GM12875 (cell line): ENCODE results near the gene ZNF618.

ENCODE experiments used
- H3K4me3 ChIP-seq: one replicate; pipeline ENCODE4 v1.5.1; 2011; ENCODE audit warnings: low read depth, low read length, control low read depth
- TF ChIP-seq, protein P1 (sequence below): IDR thresholded peaks from 2 replicates; pipeline ENCODE4 v1.5.1; 2011; ENCODE audit warnings: low read depth, mild to moderate bottlenecking, control low read depth, inconsistent platforms, low read length, moderate library complexity, borderline replicate concordance; ENCODE audit not compliant: insufficient read depth

The ZNF618 gene

DNA sequence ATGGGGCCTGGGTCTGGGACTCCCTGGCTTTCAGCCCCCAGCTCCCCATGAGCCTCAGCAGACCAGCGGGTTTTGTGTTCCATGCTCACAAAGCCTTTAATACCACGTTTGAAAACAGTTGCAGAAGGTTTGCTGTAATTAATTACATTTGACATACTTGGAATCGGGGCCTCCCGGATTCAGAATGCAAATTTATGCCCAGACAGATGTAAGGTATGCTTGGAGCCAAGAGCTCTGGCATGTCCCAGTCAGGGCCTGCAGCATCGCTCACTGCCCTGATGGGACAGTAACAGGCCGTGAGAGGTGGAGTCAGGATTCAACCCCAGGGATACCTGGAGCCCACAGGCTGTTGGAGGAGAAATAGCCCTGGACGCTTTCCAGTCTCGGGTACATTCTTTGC lies 12.2 kb downstream of the ZNF618 start:
- TF ChIP-seq, protein P1, sequence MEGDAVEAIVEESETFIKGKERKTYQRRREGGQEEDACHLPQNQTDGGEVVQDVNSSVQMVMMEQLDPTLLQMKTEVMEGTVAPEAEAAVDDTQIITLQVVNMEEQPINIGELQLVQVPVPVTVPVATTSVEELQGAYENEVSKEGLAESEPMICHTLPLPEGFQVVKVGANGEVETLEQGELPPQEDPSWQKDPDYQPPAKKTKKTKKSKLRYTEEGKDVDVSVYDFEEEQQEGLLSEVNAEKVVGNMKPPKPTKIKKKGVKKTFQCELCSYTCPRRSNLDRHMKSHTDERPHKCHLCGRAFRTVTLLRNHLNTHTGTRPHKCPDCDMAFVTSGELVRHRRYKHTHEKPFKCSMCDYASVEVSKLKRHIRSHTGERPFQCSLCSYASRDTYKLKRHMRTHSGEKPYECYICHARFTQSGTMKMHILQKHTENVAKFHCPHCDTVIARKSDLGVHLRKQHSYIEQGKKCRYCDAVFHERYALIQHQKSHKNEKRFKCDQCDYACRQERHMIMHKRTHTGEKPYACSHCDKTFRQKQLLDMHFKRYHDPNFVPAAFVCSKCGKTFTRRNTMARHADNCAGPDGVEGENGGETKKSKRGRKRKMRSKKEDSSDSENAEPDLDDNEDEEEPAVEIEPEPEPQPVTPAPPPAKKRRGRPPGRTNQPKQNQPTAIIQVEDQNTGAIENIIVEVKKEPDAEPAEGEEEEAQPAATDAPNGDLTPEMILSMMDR: no peak

DNA sequence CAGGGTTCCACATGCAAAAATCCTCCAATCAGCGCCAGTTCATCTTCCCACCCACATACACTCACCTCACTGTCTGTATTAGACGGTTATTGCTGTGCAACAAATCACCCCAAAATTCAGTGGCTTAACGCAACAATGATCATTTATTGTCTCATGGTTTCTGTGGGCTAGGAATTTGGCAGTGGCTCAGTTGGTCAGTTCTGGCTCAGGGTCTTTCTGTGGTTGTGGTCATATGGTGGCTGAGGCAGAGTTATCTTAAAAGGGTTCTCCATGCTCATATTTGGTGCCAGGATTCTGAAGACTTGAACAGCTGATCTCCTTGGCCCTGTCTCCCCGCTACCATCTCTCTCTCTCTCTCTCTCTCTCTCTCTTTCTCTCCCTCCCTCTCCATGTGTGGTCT lies 12.9 kb downstream of the ZNF618 start:
- TF ChIP-seq, protein P1: no peak

More for the DNA sequence above, 12.2 kb downstream of the ZNF618 start:
- H3K4me3 ChIP-seq: no peak overlapping the region

DNA sequence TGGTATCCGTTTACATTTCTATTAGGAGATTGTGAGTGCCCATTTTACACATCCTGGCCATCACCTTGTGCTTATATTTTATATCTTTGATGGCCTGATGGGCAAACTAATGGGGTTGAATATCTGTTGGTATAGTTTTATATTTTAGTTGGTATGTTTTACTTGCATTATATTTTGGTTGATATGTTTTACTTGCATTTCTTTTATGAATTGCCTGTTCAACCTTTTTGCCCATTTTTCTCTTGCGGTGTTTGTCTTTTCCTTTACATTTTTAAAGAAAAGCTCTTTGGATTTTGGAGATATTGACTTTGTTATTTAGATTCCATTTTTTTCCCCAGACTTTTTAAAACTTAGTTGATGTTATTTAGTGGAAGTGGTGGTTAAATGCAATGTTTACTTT lies 14.6 kb downstream of the ZNF618 start:
- TF ChIP-seq, protein P1: no peak
- H3K4me3 ChIP-seq: no peak overlapping the region

More for the DNA sequence above, 12.9 kb downstream of the ZNF618 start:
- H3K4me3 ChIP-seq: no peak overlapping the region

DNA sequence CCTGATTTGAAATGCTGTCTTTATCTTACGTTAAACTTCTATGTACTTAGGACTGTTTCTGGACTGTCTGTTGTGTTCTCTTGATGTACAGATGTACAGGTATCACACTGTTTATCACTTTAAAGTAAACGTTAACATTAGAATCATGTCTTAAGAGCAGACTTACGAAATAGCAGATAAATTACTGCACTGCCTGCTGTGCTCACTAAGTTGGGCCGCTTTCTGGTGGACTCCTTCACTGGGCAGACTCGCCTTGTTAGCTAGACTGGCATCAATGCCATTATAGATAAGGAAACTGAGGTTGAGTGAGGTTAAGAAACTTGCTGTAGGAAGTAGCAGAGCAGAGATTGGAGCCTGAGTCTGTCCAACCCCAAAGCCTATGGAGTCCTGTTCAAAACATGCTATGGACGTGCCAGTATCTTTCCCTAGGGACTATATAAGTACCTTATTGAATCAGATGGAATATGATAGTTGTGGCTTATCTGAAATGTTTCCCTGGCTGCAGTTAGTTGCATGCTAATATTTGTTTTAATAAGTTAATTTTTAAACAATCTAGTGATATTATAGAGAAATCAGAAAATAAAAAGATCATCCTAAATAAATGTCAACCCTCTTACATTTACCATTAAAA lies 16.9 kb downstream of the ZNF618 start:
- H3K4me3 ChIP-seq: no peak overlapping the region
- TF ChIP-seq, protein P1: no peak

DNA sequence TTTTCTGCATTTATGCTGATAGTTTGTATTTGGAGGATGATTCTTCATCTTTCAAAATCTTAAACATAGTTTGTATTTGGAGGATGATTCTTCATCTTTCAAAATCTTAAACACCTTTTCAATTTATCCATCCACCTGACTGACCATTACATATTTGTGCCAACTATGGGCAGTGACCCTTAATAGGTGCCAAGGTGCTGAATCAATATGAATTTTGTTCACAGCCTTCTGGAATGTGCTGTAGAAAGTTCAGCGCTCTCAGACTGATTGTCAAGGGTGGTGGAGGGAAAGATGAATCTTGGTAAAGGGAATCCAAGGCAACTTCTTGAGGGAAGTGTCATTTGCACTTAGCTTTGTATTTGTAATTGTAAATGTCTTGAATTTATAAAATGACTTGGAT lies 18.1 kb downstream of the ZNF618 start:
- TF ChIP-seq, protein P1: no peak
- no peak overlapping the region for H3K4me3 ChIP-seq

DNA sequence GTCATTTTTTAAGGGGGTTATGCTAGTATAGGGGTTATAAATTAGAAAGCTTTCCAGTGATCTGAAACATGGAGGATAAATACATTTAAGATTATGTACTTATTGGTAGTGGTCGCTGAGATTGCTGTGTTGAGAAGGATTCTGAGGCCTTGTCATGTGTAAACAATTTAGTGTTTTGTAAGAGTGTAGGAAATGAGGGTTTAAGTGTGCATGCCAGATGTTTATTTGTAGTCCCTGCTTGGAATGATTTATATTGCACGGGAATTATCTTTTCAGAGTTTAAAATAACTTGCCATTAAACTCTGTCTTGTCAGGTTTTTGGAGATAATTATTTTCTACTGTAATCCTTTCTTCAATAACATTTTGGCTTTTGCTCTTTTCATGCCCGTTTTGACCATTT lies 19.4 kb downstream of the ZNF618 start:
- TF ChIP-seq, protein P1: no peak
- no peak overlapping the region for H3K4me3 ChIP-seq

DNA sequence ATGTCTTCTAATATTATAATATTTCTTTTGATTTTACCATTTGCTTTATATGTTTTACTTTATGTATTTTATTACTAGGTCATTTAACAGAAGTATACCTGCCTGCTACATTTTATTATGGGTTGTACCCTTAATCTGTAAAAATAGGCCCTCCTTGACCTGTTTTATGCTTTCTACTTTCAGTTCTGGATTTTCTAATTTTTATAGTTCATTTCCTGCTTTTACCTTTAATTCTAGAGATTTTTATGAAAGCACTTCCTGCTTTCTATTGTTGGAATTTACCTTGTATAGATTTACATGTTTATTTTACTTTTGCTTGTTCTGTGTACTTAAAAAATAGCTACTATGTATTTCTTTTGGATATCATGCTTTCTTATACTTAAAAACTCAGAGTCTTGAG lies 20.6 kb downstream of the ZNF618 start:
- TF ChIP-seq, protein P1: no peak

More for the DNA sequence above, 20.6 kb downstream of the ZNF618 start:
- H3K4me3 ChIP-seq: no peak overlapping the region
